ENCODE data around the gene SNX9. TPM values are rescaled to one million over a fixed set of nuclear protein-coding genes. Genes with fewer than 3 reads are reported as not detected.

The SNX9 gene
- total RNA-seq, 2 experiments from 2014 or later = 46.6 to 48.5 TPM

DNA sequence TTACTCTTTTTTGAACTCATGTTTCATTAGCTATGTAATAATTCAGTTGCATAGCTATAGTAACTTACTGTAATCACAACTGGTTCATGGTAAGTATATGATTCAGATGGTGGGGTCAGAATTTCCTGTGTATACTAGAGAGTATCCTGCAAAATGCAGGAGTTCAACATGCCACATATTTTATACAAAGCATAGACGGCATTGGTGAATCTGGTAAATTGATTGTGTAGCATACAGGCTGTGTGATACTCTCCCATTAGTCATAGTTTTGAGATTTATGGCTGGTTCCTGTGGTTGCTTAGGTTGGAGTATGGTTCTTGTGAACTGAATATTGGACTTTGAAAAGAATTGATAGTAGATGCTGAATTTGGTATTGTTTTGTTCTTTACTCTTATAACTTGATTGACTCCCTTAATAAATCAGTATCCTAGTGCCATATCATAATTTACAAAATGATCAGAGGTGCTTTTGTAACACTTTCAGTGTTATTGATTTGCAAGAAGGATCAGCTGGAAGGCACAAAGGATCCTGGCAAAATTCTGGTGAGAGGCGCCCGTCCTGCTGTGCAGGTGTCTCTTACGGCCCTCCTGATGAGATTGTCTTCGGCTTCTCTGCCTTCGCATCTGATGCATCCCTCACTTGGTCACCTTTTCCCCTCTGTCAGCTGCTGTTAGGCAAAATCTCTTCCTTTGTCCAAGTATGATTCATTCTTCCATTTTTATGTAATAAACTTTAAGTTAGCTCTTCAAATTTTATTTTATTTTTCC, 22.6 kb downstream of the SNX9 start:
- POLR2A ChIA-PET = interaction anchor here (2.3 kb wide), 1 partner anchor 12 kb away, joined by 6 read pairs; no protein-coding TSS in a partner anchor
- no peak overlapping the region for H3K4me3 Mint-ChIP-seq
- intact Hi-C loops (cut with DNase I, micrococcal nuclease) = no loop called here
- TF ChIP-seq, protein P1, sequence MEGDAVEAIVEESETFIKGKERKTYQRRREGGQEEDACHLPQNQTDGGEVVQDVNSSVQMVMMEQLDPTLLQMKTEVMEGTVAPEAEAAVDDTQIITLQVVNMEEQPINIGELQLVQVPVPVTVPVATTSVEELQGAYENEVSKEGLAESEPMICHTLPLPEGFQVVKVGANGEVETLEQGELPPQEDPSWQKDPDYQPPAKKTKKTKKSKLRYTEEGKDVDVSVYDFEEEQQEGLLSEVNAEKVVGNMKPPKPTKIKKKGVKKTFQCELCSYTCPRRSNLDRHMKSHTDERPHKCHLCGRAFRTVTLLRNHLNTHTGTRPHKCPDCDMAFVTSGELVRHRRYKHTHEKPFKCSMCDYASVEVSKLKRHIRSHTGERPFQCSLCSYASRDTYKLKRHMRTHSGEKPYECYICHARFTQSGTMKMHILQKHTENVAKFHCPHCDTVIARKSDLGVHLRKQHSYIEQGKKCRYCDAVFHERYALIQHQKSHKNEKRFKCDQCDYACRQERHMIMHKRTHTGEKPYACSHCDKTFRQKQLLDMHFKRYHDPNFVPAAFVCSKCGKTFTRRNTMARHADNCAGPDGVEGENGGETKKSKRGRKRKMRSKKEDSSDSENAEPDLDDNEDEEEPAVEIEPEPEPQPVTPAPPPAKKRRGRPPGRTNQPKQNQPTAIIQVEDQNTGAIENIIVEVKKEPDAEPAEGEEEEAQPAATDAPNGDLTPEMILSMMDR (IDR thresholded peaks at IDR 0.05) = no peak
- peaks cover 7% of the 10 kb centered on the region for H3K9me3 Mint-ChIP-seq
- no peaks in the 10 kb centered on the region for H3K27me3 Mint-ChIP-seq
- Histone ChIP-seq H3K4me1 (ENCODE audit: insufficient read depth, low read length) (peaks cover 37% of the 10 kb centered on the region), H3K9me3 (ENCODE audit: control insufficient read depth in 1 of 2, insufficient read depth in 1 of 2, low read length in 2 of 2) (peaks cover 0 to 2% of the 10 kb centered on the region in 2 experiments), H3K4me3 (ENCODE audit: low read length) (no peak overlapping the region), H3K27me3 (ENCODE audit: control insufficient read depth in 1 of 2, insufficient read depth in 2 of 2, low read length in 2 of 2) (no peaks in the 10 kb centered on the region), H3K27ac (ENCODE audit: low read depth in 1 of 2, low read length in 2 of 2) (no peak overlapping the region), H3K36me3 (ENCODE audit: insufficient read depth, low read length) (no peaks in the 10 kb centered on the region)
- no peak overlapping the region for H3K27ac Mint-ChIP-seq
- DNase-seq = no peak
- no peak for ATAC-seq (ENCODE audit: poor library complexity)
- CTCF ChIA-PET = interaction anchor here (1.2 to 1.7 kb wide), 3 partner anchors 12 to 17 kb away, joined by 3 to 7 read pairs (median 4); no protein-coding TSS in a partner anchor
- peaks cover 92% of the 10 kb centered on the region for H3K4me1 Mint-ChIP-seq (ENCODE audit: low read depth)
- H3K36me3 Mint-ChIP-seq (ENCODE audit: low read depth) = peaks cover 29% of the 10 kb centered on the region

DNA sequence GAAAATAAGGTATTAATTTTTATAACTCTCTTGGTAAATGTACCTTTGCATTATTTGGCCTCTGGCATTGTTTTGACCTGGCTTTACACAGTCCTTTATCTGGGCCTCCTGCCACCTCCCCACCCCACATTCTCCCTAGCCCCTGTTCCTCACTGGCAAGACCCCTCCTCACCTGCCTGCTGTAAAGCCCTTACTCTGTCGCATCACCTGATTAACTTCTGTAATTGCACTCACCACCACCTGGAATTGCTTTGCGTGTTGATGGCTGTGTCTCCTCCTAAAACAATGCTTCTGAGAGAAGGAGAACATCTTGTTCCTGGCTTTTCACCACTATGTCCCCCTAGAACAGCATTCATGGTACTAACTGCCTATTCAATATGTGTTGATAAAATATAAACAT, 24.8 kb downstream of the SNX9 start:
- H3K27ac Mint-ChIP-seq = no peak overlapping the region
- no peak overlapping the region for H3K4me3 Mint-ChIP-seq
- ATAC-seq (ENCODE audit: poor library complexity) (no peak), DNase-seq (no peak)
- Histone ChIP-seq H3K27me3 (ENCODE audit: control insufficient read depth in 1 of 2, insufficient read depth in 2 of 2, low read length in 2 of 2) (no peaks in the 10 kb centered on the region), H3K36me3 (ENCODE audit: insufficient read depth, low read length) (no peaks in the 10 kb centered on the region), H3K9me3 (ENCODE audit: control insufficient read depth in 1 of 2, insufficient read depth in 1 of 2, low read length in 2 of 2) (peaks cover 10 to 19% of the 10 kb centered on the region in 2 experiments), H3K27ac (ENCODE audit: low read depth in 1 of 2, low read length in 2 of 2) (no peak overlapping the region), H3K4me1 (ENCODE audit: insufficient read depth, low read length) (peaks cover 26% of the 10 kb centered on the region), H3K4me3 (ENCODE audit: low read length) (no peak overlapping the region)
- peaks cover 73% of the 10 kb centered on the region for H3K4me1 Mint-ChIP-seq (ENCODE audit: low read depth)
- TF ChIP-seq, protein P1 (IDR thresholded peaks at IDR 0.05) = no peak
- H3K9me3 Mint-ChIP-seq = peaks cover 8% of the 10 kb centered on the region
- peaks cover 45% of the 10 kb centered on the region for H3K36me3 Mint-ChIP-seq (ENCODE audit: low read depth)
- intact Hi-C loops (cut with DNase I, micrococcal nuclease) = no loop called here
- POLR2A ChIA-PET = interaction anchor here (1.2 to 2.3 kb wide), 2 partner anchors 14 to 15 kb away, joined by 3 to 6 read pairs; no protein-coding TSS in a partner anchor
- CTCF ChIA-PET = no interaction called here
- no peaks in the 10 kb centered on the region for H3K27me3 Mint-ChIP-seq

DNA sequence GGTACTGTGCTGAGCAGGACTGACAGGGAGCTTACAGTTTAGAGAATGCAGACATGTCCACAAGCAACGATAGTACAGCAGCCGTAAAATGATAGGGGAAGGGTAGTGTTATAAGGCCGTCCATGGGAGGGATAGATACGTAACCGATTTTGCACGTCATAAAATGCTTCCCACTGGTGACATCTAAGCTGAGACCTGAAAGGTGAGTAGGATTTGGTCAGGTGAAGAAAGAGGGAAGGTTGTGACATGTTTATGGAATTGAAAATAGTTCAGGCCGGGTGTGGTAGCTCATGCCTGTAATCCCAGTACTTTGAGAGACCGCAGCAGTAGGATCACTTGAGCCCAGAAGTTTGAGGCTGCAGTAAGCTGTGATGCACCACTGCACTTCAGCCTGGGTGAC, 25.6 kb downstream of the SNX9 start:
- peaks cover 15 to 20% of the 10 kb centered on the region in 2 experiments for H3K9me3 ChIP-seq (ENCODE audit: control insufficient read depth in 1 of 2, insufficient read depth in 1 of 2, low read length in 2 of 2)
- CTCF ChIA-PET = interaction anchor here (1.2 kb wide), 1 partner anchor 92 kb away, joined by 3 read pairs; no protein-coding TSS in a partner anchor
- H3K36me3 Mint-ChIP-seq (ENCODE audit: low read depth) = peaks cover 53% of the 10 kb centered on the region
- H3K27me3 ChIP-seq (ENCODE audit: control insufficient read depth in 1 of 2, insufficient read depth in 2 of 2, low read length in 2 of 2) = no peaks in the 10 kb centered on the region
- no peak for DNase-seq
- H3K4me1 Mint-ChIP-seq (ENCODE audit: low read depth) = peaks cover 72% of the 10 kb centered on the region
- TF ChIP-seq, protein P1 (IDR thresholded peaks at IDR 0.05) = no peak
- no peaks in the 10 kb centered on the region for H3K27me3 Mint-ChIP-seq
- H3K27ac ChIP-seq (ENCODE audit: low read depth in 1 of 2, low read length in 2 of 2) = no peak overlapping the region
- peaks cover 13% of the 10 kb centered on the region for H3K9me3 Mint-ChIP-seq
- ATAC-seq (ENCODE audit: poor library complexity) = no peak
- H3K4me3 ChIP-seq (ENCODE audit: low read length) = no peak overlapping the region
- peaks cover 26% of the 10 kb centered on the region for H3K4me1 ChIP-seq (ENCODE audit: insufficient read depth, low read length)
- POLR2A ChIA-PET = no interaction called here
- H3K36me3 ChIP-seq (ENCODE audit: insufficient read depth, low read length) = no peaks in the 10 kb centered on the region
- no peak overlapping the region for H3K4me3 Mint-ChIP-seq
- intact Hi-C loops (cut with DNase I, micrococcal nuclease) = no loop called here
- H3K27ac Mint-ChIP-seq = no peak overlapping the region
